Peyer's patch (tissue), 4 donors: ENCODE results near the gene C1orf210. TPM values are rescaled to one million over a fixed set of nuclear protein-coding genes. Genes with fewer than 3 reads are reported as not detected.

Experiments used
- DNase-seq, 3 donors: peaks; one replicate each; pipeline ENCODE4 v3.0.0-alpha.2; 2017 to 2019
- H3K27ac ChIP-seq, 4 donors: fragments of 200-600 bp; sonication (generic); one replicate each; pipeline ENCODE4 v1.5.1; 2016 to 2019
- H3K27me3 ChIP-seq, 2 donors: fragments of 200-600 bp; sonication (generic); one replicate each; pipeline ENCODE4 v1.5.1; 2019
- H3K36me3 ChIP-seq, 3 donors: fragments of 200-600 bp; sonication (generic); one replicate each; pipeline ENCODE4 v1.5.1; 2016 to 2019
- H3K4me1 ChIP-seq, 4 donors: fragments of 200-600 bp; sonication (generic); one replicate each; pipeline ENCODE4 v1.5.1; 2016 to 2019
- H3K4me3 ChIP-seq, 4 donors: fragments of 200-600 bp; sonication (generic); 1 replicate in 3 of 4; 2 replicates in 1 of 4; pipeline ENCODE4 v1.5.1; 2016 to 2019; ENCODE audit warnings: mild to moderate bottlenecking in 1 of 4
- H3K9me3 ChIP-seq, 4 donors: fragments of 200-600 bp; sonication (generic); one replicate each; pipeline ENCODE4 v1.5.1; 2016 to 2019; ENCODE audit warnings: mild to moderate bottlenecking in 1 of 4
- CTCF ChIP-seq, 6 experiments: fragments of 450-650 bp in 4 of 6; fragments of 200-600 bp in 2 of 6; sonication (generic) in 1 of 6; IDR thresholded peaks; one replicate each; pipeline ENCODE4 v1.5.1; 2017 to 2019; ENCODE audit warnings: antibody characterized with exemption in 6 of 6, mild to moderate bottlenecking in 3 of 6, moderate library complexity in 1 of 6
- POLR2A ChIP-seq, 2 donors: fragments of 450-650 bp; IDR thresholded peaks; one replicate each; pipeline ENCODE4 v1.5.1; 2017; ENCODE audit warnings: antibody characterized with exemption in 2 of 2, mild to moderate bottlenecking in 2 of 2, moderate library complexity in 2 of 2
- total RNA-seq, 4 donors: library from RNA; depleted of rRNA; stranded (reverse); fragments of >200 nt; gene quantifications; one replicate each; pipeline ENCODE4 v1.1.0, GENCODE V29; 2016

C1orf210 gene
- total RNA-seq, 4 donors from 2014 or later = 4.1 to 80.9 (median 74.4) TPM

GRCh38 chr1:43325381-43325780 lies 40.0 kb upstream of the C1orf210 start:
- TF ChIP-seq POLR2A (IDR thresholded peaks at IDR 0.05) (no peak), CTCF (IDR thresholded peaks at IDR 0.05) (no peak)
- no peaks in the 10 kb centered on the region for H3K36me3 ChIP-seq
- no peak overlapping the region for H3K4me3 ChIP-seq
- no peak for DNase-seq
- H3K4me1 ChIP-seq = peaks cover 0 to 7% (median 0%) of the 10 kb centered on the region in 4 donors
- H3K27me3 ChIP-seq = no peaks in the 10 kb centered on the region
- no peak overlapping the region for H3K27ac ChIP-seq
- H3K9me3 ChIP-seq = no peaks in the 10 kb centered on the region

- no peak for DNase-seq
- Histone ChIP-seq H3K4me3 (no peak overlapping the region), H3K27ac (no peak overlapping the region), H3K27me3 (no peaks in the 10 kb centered on the region), H3K9me3 (no peaks in the 10 kb centered on the region), H3K4me1 (peaks cover 0 to 1% (median 0%) of the 10 kb centered on the region in 4 donors), H3K36me3 (no peaks in the 10 kb centered on the region)
- TF ChIP-seq CTCF (IDR thresholded peaks at IDR 0.05) (no peak), POLR2A (IDR thresholded peaks at IDR 0.05) (no peak)
Observed at GRCh38 chr1:43324810-43325209, 39.4 kb upstream of the C1orf210 start.

GRCh38 chr1:43322506-43322905 lies 37.1 kb upstream of the C1orf210 start:
- H3K27ac ChIP-seq = no peak overlapping the region
- TF ChIP-seq CTCF (IDR thresholded peaks at IDR 0.05) (no peak), POLR2A (IDR thresholded peaks at IDR 0.05) (no peak)
- no peaks in the 10 kb centered on the region for H3K4me1 ChIP-seq
- no peaks in the 10 kb centered on the region for H3K36me3 ChIP-seq
- H3K27me3 ChIP-seq = no peaks in the 10 kb centered on the region
- no peak for DNase-seq
- H3K9me3 ChIP-seq = no peaks in the 10 kb centered on the region
- H3K4me3 ChIP-seq = no peak overlapping the region

- H3K36me3 ChIP-seq = no peaks in the 10 kb centered on the region
- no peaks in the 10 kb centered on the region for H3K9me3 ChIP-seq
- no peaks in the 10 kb centered on the region for H3K4me1 ChIP-seq
- H3K27ac ChIP-seq = no peak overlapping the region
- H3K27me3 ChIP-seq = no peaks in the 10 kb centered on the region
- no peak for DNase-seq
- TF ChIP-seq CTCF (IDR thresholded peaks at IDR 0.05) = no peak
- TF ChIP-seq POLR2A (IDR thresholded peaks at IDR 0.05) = no peak
- H3K4me3 ChIP-seq = no peak overlapping the region
Observed at GRCh38 chr1:43321331-43321891, 36.0 kb upstream of the C1orf210 start.

- Histone ChIP-seq H3K4me1 (no peaks in the 10 kb centered on the region), H3K4me3 (no peak overlapping the region), H3K36me3 (no peaks in the 10 kb centered on the region), H3K27ac (no peak overlapping the region), H3K9me3 (no peaks in the 10 kb centered on the region), H3K27me3 (no peaks in the 10 kb centered on the region)
- DNase-seq = no peak
- TF ChIP-seq CTCF (IDR thresholded peaks at IDR 0.05) (no peak), POLR2A (IDR thresholded peaks at IDR 0.05) (no peak)
Observed at GRCh38 chr1:43319766-43320165, 34.4 kb upstream of the C1orf210 start.

GRCh38 chr1:43319288-43319687 lies 33.9 kb upstream of the C1orf210 start:
- H3K9me3 ChIP-seq = no peaks in the 10 kb centered on the region
- no peaks in the 10 kb centered on the region for H3K36me3 ChIP-seq
- TF ChIP-seq POLR2A (IDR thresholded peaks at IDR 0.05) = no peak
- no peak for TF ChIP-seq CTCF (IDR thresholded peaks at IDR 0.05)
- no peaks in the 10 kb centered on the region for H3K4me1 ChIP-seq
- H3K27ac ChIP-seq = no peak overlapping the region
- H3K4me3 ChIP-seq = no peak overlapping the region
- DNase-seq = no peak
- H3K27me3 ChIP-seq = no peaks in the 10 kb centered on the region
